Hindlimb muscle (tissue), 1 donor: ENCODE results near the gene RAP2C. TPM values are rescaled to one million over a fixed set of nuclear protein-coding genes. Genes with fewer than 3 reads are reported as not detected.
"Not testable (repeated sequence)": the region's sequence is repeated elsewhere in the genome, so short reads cannot be mapped to it uniquely, and the experiment has no call there.

ENCODE experiments used
- DNase-seq: peaks from one replicate; pipeline ENCODE4 v3.0.0-alpha.2; 2013
- polyA plus RNA-seq: library from polyadenylated mRNA; unstranded; fragments of 120-200 nt; gene quantifications from one replicate; pipeline ENCODE4 v1.2.1, GENCODE V29; 2013; ENCODE audit not compliant: insufficient read length

RAP2C gene
- polyA plus RNA-seq, 1 donor, result 59.4 TPM

- DNase-seq, result no peak
Observed at GRCh38 chrX:132199941-132200340, 19.3 kb downstream of the RAP2C start.

GRCh38 chrX:132193872-132194574 lies 25.2 kb downstream of the RAP2C start:
- no peak for DNase-seq

- no peak for DNase-seq
Observed at GRCh38 chrX:132191938-132192337, 27.3 kb downstream of the RAP2C start.

GRCh38 chrX:132188175-132188574 lies 31.1 kb downstream of the RAP2C start:
- no peak for DNase-seq

- DNase-seq, result no peak
Observed at GRCh38 chrX:132187451-132187850, 31.8 kb downstream of the RAP2C start.

- no peak for DNase-seq
Observed at GRCh38 chrX:132184871-132185270, 34.4 kb downstream of the RAP2C start.

- DNase-seq, result no peak
Observed at GRCh38 chrX:132181364-132181763, 37.9 kb downstream of the RAP2C start.

GRCh38 chrX:132180929-132181328 lies 38.3 kb downstream of the RAP2C start:
- no peak for DNase-seq

GRCh38 chrX:132173647-132174046 lies 45.6 kb downstream of the RAP2C start:
- no peak for DNase-seq

GRCh38 chrX:132171881-132172280 lies 47.4 kb downstream of the RAP2C start:
- DNase-seq, result no peak

- DNase-seq, result no peak
Observed at GRCh38 chrX:132171478-132171877, 47.8 kb downstream of the RAP2C start.

- DNase-seq, result no peak
Observed at GRCh38 chrX:132169554-132169953, 49.7 kb downstream of the RAP2C start.

GRCh38 chrX:132165651-132166050 lies 53.6 kb downstream of the RAP2C start:
- DNase-seq, result no peak

- DNase-seq, result no peak
Observed at GRCh38 chrX:132165005-132165404, 54.2 kb downstream of the RAP2C start.

- DNase-seq, result not testable (repeated sequence)
Observed at GRCh38 chrX:132163094-132163493, 56.2 kb downstream of the RAP2C start.

- no peak for DNase-seq
Observed at GRCh38 chrX:132153166-132153565, 66.1 kb downstream of the RAP2C start.

Other genes starting within 250 kb of the RAP2C start
- gene STK26, start 196.1 kb downstream of the RAP2C start, polyA plus RNA-seq, result 50.1 TPM
- 0.06 TPM for gene FRMD7, start 91.4 kb downstream of the RAP2C start, polyA plus RNA-seq